NCI-H1048 (cell line): ENCODE data around the gene LCN6.
A peak's percentile ranks its signal among the peaks of the same experiment; 100 is the strongest.

Source experiments
- DNase-seq: peaks from one replicate; lab custom pipeline; 2025; lab: John Stamatoyannopoulos, UW

The LCN6 gene

DNA sequence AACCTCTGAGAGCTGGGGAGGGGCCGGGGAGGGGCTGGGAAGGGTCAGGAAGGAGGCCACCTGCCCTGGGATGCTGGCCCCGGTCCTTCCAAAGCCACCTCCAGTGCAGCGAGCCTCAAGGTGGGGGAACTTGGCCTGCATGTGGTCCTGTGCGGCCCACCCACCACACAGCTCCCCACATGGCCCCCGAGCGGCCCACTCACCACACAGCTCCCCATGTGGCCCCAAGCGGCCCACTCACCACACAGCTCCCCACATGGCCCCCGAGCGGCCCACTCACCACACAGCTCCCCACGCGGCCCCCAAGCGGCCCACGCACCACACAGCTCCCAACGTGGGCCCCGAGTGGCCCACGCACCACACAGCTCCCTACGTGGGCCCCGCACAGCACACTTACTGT lies 3.6 kb downstream of the LCN6 start:
- DNase-seq = no peak

DNA sequence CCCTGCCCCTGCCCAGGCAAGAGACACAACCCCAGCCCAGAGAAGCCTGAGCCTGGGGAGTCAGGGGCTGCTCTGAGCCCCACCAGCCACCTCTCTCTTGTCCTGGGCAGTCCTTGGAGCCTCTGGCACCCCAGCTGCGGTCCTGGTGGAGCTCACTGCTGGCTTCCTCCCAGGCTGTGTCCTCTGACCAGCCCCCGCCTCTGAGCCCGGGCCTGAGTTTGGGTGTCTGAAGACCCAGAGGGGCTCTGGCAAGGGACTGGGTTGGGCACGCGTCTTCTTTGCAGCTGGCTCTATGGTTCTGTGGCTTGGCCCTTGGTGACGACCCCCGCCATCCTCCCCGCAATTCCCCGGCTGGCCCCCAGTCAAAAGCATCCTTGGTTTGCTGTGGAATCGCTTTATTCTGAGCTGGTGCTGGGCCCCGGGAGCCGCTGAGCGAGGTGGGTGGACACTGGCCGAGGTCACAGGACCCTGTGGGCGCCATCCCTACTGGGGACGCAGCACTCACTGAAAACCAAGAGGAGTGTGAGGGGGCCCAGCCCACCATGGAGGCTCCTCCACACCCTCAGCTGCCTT lies 4.6 kb downstream of the LCN6 start:
- no peak for DNase-seq

DNA sequence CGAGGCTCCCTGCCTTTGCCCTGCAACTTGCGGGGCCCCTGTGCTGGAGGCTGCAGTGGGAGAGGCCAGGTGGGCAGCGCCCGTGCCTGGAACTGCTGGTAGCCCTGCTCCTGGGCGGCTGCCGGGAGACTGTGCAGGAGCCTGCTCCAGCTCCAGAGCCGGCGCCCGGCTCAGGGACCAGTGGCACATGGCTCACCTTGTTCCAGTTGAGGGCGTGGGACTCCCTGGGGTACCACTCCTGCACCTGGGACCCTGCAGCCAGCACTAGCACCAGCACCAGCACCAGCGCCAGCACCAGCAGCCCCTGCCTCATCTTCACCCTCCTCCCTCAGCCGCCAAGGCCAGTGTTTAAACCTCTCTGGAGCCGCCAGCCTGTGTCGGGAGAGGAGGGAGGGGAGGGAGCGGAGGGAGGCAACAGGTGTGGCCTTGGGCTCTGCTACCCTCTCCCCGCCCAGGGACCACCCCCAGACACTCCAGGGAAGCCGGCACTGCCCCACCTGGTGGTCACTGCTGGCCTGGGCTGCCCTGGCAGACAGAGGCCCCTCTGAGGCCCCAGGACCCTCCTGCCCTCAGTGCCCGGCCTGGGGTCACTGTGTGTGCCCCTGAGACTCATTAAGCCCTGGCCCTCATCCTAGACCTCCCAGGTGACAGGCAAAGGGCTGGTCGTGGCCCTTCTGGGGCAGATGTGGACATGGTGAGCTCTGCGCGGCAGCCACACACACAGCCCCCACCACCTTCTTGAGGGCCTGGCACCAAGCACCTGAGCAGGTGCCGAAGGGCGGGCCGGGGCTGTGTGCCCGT lies 5.5 kb downstream of the LCN6 start, which contains the start of gene LCN10:
Gene LCN10, minus strand, starts transcription at position 350 of the 801 bp plus-strand sequence. Its CDS starts 37 bp downstream, at position 313.
- no peak for DNase-seq

DNA sequence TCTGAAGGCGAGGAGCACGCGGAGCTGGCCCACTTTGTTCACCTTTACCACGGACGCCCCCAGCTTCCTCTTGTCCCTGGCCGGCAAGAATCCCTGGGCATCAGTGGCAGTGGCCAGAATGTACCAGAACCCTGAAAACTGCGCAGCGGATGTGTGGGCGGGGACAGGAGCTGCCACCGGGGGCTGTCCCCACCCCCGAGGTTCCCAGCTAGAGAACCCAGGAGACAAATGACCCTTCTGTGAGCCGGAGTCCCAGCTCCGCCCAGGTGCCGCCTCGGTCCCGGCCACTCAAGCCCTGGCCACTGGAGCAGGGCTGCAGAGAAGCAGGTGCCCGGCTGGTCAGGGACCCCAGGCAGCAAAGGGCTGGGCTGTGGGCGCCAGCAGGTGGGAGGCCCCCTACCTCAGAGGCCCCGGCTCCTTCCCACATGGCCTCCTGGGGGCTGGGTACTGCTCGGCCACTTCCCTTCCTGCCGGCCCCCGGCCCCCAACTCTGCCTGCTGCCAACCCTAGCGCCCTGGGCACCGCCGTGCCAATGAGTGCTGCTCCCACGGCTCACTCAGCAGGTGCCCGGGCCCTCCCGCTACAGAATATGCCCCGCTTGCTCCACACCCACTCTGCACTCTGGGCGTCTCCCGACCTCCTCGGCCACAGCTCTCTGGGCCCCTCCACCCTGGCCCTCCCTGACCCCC lies 6.3 kb downstream of the LCN6 start:
- no peak for DNase-seq

DNA sequence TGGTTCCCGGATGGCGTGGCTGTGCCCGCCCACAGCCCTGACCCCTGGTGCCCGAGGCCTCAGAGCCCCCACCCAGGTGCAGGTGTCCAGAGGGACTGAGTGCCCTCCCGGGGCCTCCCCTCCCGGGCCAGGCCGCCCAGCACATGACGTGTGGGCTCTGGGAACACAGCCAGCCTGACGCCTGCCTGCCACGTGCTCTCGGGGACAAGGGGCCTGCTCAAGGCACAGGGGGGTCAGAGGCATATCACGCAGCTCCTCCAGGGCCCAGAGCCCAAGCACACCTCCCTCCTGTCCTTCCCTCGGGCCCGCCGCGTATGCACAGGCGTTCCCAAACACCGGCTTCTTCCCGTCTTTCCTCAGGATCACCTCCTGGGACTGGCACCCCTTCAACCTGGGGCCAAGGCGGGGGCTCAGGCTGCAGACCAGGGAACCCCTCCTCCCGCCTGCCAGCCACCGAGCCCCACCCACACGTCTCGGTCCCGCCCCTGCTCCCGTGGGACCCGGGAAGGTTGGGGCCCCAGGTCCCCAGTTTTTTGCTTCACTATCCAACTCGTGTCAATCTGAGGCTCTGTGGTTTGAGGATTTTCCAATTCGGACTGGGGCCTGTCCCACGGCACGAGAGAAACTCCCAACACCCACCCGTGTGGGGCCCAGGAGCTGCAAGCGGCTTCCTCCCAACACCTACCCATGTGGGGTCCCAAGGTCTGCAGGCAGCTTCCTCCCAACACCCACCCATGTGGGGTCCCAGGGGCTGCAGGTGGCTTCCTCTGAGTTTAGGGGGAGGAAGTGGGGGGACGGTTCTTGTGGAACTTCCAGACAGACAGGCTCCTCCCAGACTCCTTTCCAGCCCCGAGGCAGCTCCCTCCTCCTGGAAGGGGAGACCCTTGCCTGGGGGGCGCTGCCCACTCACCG lies 7.1 kb downstream of the LCN6 start:
- DNase-seq = no peak

DNA sequence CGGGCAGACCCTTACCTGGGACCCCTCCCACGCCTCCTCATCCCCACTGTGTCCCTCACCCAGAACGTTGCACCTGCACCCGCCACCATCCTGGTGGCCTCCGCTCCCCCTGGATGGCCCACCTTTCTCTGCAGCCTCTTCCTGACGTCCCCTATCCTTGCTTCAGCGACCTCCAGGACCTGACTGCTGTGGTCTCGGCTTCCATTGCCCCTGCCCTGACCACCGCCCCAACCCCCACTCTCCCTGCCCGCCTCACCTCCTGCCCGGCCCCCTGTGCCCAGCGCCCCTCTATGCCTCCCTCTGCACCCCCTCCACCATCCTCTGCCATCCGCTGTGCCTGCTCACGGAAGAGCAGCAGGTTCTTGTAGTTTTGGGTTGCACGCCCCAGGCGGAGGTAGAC lies 7.8 kb downstream of the LCN6 start:
- no peak for DNase-seq

DNA sequence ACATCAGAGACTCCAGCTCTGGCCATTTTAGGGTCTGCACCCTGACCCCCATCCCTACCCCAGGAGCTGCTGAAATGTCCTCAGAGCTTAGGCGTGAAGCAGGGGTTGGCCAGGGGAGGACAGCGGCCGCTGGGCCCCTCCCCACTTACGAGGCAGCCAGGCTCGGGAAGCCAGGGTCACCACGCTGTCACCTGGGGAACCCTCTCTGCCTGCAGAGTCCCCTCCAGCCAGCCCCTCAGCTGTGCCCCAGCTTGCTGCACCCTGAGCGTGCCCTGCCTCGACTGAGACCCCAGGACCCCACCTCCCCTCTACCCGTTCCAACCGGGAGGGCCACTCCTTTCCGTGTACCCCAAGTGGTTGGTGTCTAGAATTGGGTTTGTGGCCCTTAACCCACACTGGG lies 8.3 kb downstream of the LCN6 start:
- DNase-seq = no peak

DNA sequence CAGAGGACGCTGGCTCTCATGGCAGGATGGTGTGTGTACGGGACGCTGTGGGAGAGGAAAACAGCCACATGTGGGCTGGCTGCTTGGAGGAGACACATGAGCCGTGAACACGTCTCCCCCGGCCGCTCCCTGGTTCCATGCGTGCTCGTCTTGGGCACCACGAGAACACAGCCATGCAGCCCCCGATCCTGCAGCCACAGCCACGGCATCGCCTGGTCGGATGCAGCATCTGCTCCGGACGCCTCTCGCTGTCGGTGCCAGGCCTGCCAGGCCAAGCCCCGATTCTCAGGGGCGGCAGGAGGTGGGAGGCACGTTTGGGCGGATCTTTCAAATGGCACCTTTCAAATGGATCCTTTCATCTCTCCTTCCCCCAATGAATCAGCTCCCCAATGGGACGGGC lies 8.8 kb downstream of the LCN6 start:
- no peak for DNase-seq

DNA sequence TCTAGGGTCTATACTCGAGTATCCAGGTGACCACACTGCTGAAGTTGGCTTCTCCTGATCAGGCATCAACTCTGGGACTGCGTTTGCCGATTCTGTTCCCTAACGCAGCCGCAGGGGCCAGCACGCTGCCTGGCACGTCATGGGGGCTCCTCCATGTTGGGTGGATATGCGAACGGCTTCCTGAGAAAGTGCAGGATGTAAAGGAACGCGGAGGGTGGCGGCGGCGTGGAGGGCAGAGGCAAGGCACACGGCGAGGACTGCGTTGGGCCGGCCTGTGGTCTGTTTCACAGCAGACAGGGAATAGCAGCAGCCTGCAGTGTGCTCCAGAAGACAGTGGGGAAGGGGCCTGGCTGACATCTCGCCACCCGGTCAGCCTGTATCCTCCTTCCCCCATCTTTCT lies 9.4 kb downstream of the LCN6 start:
- DNase-seq = no peak

DNA sequence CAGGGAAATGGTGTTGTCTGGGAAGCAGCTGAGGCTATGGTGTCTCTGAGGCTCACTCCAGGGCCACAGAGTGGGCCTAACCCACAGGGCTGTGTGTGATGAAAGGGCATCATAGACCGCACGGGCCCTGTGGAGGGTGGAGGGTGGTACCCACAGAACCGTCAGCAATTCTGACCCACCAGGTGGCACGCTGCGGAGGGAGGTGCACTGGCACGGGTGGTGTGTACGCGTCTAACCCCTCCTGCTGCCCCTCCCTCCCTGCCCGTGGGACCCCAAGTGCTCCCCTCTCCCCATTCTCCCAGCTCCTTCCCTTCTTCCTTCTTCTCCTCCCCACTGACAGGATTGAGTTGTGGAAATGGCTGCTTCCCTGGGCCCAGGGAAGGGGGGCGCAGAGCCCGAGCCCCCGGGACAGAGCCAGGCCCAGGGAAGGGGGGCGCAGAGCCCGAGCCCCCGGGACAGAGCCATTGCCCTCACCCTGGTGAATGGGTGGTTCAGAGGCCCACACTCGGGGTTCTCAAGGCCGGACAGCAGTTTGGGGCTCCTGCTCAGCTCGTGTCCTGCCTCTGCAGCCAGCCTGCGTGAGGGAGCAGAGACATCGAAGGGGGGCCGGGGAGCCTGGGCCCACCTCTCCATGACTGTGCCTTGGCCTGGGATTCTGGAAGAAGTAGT lies 12.4 kb downstream of the LCN6 start:
- no peak for DNase-seq

DNA sequence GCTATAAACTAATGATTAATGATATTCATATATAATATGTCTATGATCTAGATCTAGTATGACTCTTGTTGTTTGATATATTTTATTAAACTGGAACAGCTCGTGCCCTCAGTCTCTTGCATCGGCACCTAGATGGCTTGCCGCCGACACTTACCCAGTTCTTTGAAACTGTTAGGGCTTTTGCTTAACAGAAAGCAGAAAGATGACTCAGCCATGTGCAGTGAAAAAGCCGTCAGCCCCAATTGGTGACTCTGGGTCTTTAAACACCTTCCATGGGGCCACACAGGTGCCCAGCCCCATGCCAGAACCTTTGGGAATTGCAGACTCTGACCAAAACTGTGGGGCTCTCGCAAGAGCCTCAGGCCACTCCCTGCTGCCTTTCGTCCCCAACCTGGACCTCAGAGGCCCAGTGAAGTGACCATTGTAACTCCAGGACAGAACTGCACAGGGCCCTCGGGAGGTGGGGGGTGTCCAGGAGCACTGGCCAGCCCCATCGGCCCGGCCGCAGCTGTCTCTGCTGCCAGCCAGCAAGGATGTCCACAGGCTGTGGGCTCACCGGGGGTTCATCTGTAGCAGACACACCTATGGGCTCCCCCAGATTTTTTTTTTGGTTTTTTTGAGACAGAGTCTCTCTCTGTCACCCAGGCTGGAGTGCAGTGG lies 13.4 kb downstream of the LCN6 start:
- no peak for DNase-seq

DNA sequence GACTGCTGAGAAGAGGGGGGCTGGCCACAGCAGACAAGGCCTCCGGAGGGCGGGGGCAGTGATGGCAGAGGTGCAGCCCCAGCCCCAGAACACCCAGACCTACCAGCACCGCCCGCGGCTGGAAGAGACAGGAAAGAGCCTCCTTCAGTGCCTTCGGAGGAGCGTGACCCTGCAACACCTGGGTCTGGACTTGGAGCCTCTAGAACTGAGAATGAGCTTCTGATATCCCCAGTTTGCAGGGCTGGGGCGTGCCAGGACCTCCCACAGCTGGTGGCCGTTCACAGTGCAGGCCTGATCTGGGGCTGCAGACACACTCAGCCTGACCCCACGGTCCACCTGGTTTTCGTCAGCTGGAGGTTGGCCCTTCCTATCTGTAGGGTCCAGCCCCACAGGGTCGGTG lies 14.7 kb downstream of the LCN6 start:
- DNase-seq = no peak

DNA sequence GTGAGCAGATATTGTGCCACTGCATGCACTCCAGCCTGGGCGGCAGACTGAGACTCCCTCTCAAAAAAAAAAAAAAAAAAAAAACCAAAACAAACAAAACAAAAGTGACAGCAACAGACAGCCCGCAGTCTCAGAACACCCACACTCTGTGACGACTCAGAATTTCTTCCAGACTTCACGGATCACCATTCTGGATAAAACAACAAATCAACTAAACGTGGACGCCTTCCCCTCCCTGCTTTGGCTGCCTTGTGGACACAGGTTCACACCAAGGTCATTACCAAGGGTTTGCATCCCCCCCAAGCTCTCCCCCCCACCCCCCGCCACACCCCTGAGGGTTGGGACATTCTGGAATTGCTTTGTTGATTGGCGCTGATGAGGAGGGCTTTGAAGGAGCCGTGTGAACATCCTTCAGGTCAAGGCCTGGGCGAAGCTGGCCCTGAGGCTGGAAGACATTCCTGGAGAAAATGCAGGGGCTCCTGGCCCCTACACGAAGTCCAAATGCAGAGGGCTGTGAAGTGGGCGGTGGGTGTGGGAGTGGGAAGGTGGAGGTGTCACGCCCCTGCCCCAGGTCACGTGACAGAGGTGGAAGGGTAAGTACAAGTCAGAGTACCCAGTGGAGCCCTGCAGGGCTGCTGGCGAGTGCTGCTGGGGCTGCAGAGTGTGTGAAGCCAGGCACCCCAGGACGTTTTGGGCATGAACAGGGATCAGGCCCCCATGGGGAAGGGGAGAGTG lies 15.7 kb downstream of the LCN6 start:
- no peak for DNase-seq

DNA sequence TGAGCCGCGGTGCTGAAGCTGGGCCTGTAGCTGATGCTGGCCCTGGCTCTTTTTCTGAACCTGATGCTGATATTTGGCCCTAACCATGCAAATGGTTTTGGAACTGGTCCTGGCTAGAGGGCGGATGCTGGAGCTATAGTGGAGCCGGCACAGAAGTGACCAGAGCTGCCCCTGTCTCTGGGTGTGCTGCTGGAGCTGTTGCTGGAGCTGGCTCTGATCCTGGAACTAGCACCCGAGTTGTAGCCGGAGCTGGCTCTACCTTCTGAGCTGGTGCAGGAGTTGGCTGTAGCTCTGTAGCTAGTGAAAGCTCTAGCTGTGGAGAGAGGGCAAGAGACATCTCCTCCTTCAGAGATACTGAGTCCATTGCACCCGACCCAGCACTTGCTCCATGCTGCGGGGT lies 18.4 kb downstream of the LCN6 start:
- DNase-seq = no peak

DNA sequence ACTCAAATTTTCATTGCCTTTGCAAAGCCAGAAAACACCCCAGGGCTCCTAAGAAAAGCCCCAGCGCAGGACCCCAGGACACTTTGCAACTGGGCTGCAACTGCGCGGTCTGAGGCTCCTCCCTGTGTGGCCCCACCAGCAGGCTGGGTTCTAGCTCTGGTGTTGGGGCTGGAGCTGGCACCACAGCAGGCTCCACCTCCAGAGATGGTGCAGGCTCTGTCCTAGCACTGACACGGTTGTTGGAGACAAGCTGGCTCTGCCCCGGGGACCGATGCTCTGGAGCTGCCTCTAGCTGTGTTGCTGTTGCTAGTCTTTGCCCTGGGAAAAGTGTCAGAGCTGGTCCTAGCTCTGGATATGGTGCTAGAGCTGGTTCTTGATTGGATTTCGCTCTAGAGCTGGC lies 19.2 kb downstream of the LCN6 start:
- no peak for DNase-seq

DNA sequence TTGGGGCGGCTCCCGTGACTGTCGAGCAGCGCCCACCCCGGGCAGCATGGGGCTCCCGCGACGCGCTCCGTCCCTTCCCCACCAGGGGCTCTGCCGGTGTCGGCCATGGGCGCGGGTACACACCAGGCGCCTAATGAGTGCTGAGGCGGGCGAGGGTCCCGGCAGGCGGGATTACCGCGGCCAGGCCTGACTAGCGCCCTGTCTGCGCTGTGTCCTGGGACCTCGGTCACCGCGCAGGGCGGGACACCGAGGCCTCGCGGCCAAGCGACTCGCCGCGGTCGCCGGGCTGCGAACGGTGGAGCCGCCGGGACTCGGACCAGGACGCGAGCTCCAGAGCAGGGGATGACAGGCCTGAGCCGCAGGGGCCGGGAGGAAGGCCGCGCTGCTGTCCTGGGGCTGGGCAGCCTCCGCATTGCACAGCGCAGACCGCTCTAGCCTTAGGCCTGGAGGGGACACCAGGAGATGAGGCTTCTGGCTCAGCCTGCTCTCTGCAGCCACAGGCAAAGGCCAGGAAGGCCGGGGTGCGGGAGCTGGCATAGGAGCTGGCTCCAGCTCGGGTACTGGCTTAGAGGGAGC lies 19.7 kb downstream of the LCN6 start:
- no peak for DNase-seq

DNA sequence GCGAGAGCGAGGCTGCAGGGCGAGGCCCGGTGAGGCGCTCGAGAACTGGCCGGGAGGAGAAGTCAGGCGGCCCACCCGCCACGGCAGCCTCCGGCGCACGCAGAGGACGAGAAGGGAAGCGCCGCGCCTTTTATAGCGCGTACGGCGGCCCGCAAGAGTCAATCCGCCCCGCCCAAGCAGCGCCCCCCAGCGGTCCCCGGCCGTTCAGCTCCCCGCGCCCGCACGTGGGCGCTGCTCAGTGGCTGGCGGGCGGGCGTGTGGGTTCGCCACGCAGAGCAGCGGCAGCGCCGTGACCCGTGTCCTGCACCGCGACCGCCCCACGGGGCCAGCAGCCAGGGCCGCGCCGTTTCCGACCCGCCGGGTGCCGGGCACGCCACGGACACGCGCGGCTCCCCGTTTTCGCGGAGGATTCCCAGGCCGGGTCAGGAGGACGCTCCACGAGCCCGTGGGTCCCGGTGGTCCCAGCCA lies 20.2 kb downstream of the LCN6 start:
- DNase-seq = peak; percentile 69

DNA sequence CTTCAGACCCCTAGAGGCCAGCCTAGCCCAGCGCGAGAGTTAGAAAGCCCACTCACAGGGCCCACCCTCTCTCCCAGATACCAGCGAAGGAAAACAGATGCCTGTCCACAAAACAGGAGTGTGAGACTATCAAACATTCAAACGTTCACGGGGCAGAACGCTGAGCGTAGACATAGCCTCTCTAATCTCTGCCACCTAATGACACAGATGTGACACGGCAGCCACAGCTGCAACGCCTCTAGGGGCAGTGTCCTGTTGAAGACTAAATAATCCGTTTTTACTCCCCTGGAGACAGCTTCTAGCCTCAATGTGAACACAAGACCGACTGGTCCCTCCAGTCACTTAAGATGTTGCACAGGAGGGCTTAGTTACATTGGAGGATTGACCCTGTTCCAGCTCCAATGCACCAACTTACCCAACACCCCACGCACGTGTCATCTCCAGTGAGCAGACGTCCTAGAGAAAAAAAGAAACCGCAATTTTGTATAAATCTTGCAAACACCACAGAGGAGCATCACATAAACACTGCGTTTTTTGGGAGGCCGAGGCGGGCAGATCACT lies 21.6 kb downstream of the LCN6 start:
- no peak for DNase-seq

DNA sequence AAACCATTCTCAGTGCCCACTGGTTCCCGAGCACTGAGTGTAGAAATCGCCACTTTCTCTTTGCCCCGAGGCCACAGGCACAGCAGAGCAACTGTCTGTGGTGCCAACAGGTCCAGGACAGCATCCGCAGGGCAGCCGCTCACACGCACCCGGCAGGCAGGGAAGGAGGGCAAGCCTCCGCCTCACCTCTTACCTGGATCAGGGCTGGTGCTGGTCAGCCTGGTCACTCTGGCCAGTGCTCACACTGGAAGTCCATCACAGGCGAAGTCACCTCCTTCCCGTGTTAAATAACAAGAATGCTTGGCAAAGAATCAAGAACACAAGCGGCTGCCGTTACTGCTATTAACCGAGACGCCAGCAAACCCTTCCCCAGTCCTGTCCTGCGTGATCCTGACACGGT lies 22.2 kb downstream of the LCN6 start:
- DNase-seq = no peak

DNA sequence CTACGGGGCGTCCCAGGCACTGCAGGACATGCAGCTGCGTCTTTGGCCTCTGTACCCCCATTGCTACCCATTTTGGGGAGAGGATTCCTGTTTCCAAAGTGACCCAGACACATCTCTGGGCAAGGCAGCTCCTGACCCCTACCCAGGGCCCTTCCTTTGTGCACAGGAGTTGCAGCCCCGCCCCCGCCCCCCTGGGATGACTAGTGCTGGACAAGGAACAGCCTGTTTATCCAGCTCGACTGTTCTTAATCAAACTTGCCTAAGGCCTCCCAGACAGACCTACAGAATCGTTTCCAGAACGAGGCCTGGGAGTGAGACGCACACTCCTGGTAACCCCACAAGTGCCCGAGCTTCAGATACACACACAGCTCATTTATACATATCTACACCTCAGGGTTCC lies 22.7 kb downstream of the LCN6 start:
- no peak for DNase-seq
